ENCODE results near the gene SHTN1. TPM values are rescaled to one million over a fixed set of nuclear protein-coding genes. Genes with fewer than 3 reads are reported as not detected.

The SHTN1 gene
- total RNA-seq, 2 donors from 2014 or later: 3.2 to 4.8 TPM

- no peak for TF ChIP-seq CTCF (IDR thresholded peaks at IDR 0.05)
- no peak for DNase-seq (ENCODE audit: low spot score)
- no peak overlapping the region for H3K4me3 ChIP-seq
- H3K4me1 ChIP-seq: no peaks in the 10 kb centered on the region
- H3K36me3 ChIP-seq: no peaks in the 10 kb centered on the region
- H3K27me3 ChIP-seq: no peaks in the 10 kb centered on the region
- H3K27ac ChIP-seq: no peak overlapping the region
- no peaks in the 10 kb centered on the region for H3K9me3 ChIP-seq
Measured at GRCh38 chr10:116891208-116891607, 113.8 kb downstream of the SHTN1 start.

GRCh38 chr10:116889066-116889465 is 115.9 kb downstream of the SHTN1 start:
- Histone ChIP-seq H3K9me3 (no peaks in the 10 kb centered on the region), H3K36me3 (no peaks in the 10 kb centered on the region), H3K4me1 (no peaks in the 10 kb centered on the region), H3K27me3 (no peaks in the 10 kb centered on the region), H3K4me3 (no peak overlapping the region), H3K27ac (no peak overlapping the region)
- no peak for TF ChIP-seq CTCF (IDR thresholded peaks at IDR 0.05)
- no peak for DNase-seq (ENCODE audit: low spot score)

- Histone ChIP-seq H3K4me3 (no peak overlapping the region), H3K36me3 (no peaks in the 10 kb centered on the region), H3K27ac (no peak overlapping the region), H3K27me3 (no peaks in the 10 kb centered on the region), H3K4me1 (no peaks in the 10 kb centered on the region), H3K9me3 (no peaks in the 10 kb centered on the region)
- TF ChIP-seq CTCF (IDR thresholded peaks at IDR 0.05): no peak
- peak; percentile 81 for DNase-seq (ENCODE audit: low spot score)
Measured at GRCh38 chr10:116888380-116889055, 116.5 kb downstream of the SHTN1 start.

GRCh38 chr10:116886772-116887171 is 118.2 kb downstream of the SHTN1 start:
- TF ChIP-seq CTCF (IDR thresholded peaks at IDR 0.05): no peak
- Histone ChIP-seq H3K36me3 (no peaks in the 10 kb centered on the region), H3K27ac (no peak overlapping the region), H3K4me1 (no peaks in the 10 kb centered on the region), H3K4me3 (no peak overlapping the region), H3K27me3 (no peaks in the 10 kb centered on the region), H3K9me3 (no peaks in the 10 kb centered on the region)
- no peak for DNase-seq (ENCODE audit: low spot score)

- Histone ChIP-seq H3K4me1 (no peaks in the 10 kb centered on the region), H3K36me3 (no peaks in the 10 kb centered on the region), H3K27me3 (no peaks in the 10 kb centered on the region), H3K27ac (no peak overlapping the region), H3K4me3 (no peak overlapping the region), H3K9me3 (no peaks in the 10 kb centered on the region)
- TF ChIP-seq CTCF (IDR thresholded peaks at IDR 0.05): no peak
- DNase-seq (ENCODE audit: low spot score): no peak
Measured at GRCh38 chr10:116882639-116883038, 122.3 kb downstream of the SHTN1 start.

Data from right atrium auricular region (tissue), 2 donors.